HCT116 (cell line): ENCODE data around the gene RBM26. TPM values are rescaled to one million over a fixed set of nuclear protein-coding genes. Genes with fewer than 3 reads are reported as not detected.

Source experiments
- ATAC-seq: fragments of 200-7000 bp; cut with Tn5 transposase; 2 replicates; pipeline ENCODE4 v1.9.1; 2020; ENCODE audit warnings: mild to moderate bottlenecking, moderate library complexity
- BruUV-seq: library from RNA; stranded (reverse); fragments of 400-500 nt; replicated peaks from 2 replicates; lab custom pipeline; 2021; lab: Mats Ljungman, UMichigan
- CTCF ChIA-PET: fragments of 300-600 bp; sonication (Branson Sonifier 250); formaldehyde crosslinking; loops from one replicate; lab custom pipeline; 2021; ENCODE audit warnings: antibody characterized with exemption; lab: Charles Lee
- POLR2A ChIA-PET: fragments of 300-600, 350-600 bp; sonication (Branson Sonifier 250); formaldehyde crosslinking; loops from one replicate; lab custom pipeline; 2021; ENCODE audit warnings: antibody characterized with exemption; lab: Charles Lee
- RAD21 ChIA-PET, 2 experiments: fragments of 300-600 bp; sonication (Branson Sonifier 250); formaldehyde crosslinking; loops; one replicate each; lab custom pipeline; 2023; ENCODE audit warnings: low total read pairs in 2 of 2; ENCODE audit not compliant: uncharacterized antibody in 2 of 2, unreplicated experiment in 2 of 2, low non-redundant PET in 1 of 2; lab: Charles Lee
- DNase-seq: peaks from one replicate; pipeline ENCODE4 v3.0.0-alpha.2; 2010; ENCODE audit warnings: low read depth, low spot score
- H2AFZ ChIP-seq: fragments of 200-600 bp; shearing (Covaris generic), sonication (generic); 2 replicates; pipeline ENCODE4 v1.6.1; 2017; ENCODE audit warnings: low read depth, mixed run types, mixed read lengths, antibody characterized with exemption, low read length; ENCODE audit not compliant: poor library complexity, severe bottlenecking
- H3K27ac ChIP-seq: 2 replicates; pipeline ENCODE4 v1.5.1; 2012; ENCODE audit warnings: low read depth, low read length
- H3K27me3 ChIP-seq: fragments of 200-600 bp; sonication (generic); 2 replicates; pipeline ENCODE4 v1.6.1; 2016; ENCODE audit warnings: mixed run types, low read length, mixed read lengths; ENCODE audit not compliant: insufficient read depth
- H3K36me3 ChIP-seq, 2 experiments: fragments of 200-500 bp in 1 of 2; fragments of 200-600 bp in 1 of 2; sonication (Bioruptor generic) in 1 of 2; sonication (generic) in 1 of 2; 2 replicates each; pipeline versions ENCODE4 v1.5.1 to v1.6.1; 2014 to 2016; ENCODE audit warnings: low read length in 2 of 2, inconsistent platforms in 1 of 2, mixed read lengths in 1 of 2, mixed run types in 1 of 2; ENCODE audit not compliant: insufficient read depth in 2 of 2, control insufficient read depth in 1 of 2
- H3K4me1 ChIP-seq, 2 experiments: fragments of 200-600 bp in 1 of 2; sonication (generic) in 1 of 2; 2 replicates each; pipeline versions ENCODE4 v1.5.1 to v1.6.1; 2012 to 2017; ENCODE audit warnings: low read length in 2 of 2, inconsistent platforms in 1 of 2, mild to moderate bottlenecking in 1 of 2, mixed read lengths in 1 of 2, mixed run types in 1 of 2, moderate library complexity in 1 of 2; ENCODE audit not compliant: insufficient read depth in 2 of 2, control insufficient read depth in 1 of 2
- H3K4me2 ChIP-seq: fragments of 200-600 bp; sonication (generic); 2 replicates; pipeline ENCODE4 v1.6.1; 2017; ENCODE audit warnings: mixed run types, low read length, mixed read lengths
- H3K4me3 ChIP-seq, 2 experiments: fragments of 200-600 bp in 1 of 2; sonication (generic) in 1 of 2; replicated peaks in 1 of 2; 2 replicates each; pipeline ENCODE4 v1.5.1; 2011 to 2016; ENCODE audit warnings: low read length in 2 of 2, control low read depth in 1 of 2, low read depth in 1 of 2, mild to moderate bottlenecking in 1 of 2, mixed read lengths in 1 of 2, mixed run types in 1 of 2
- H3K79me2 ChIP-seq: fragments of 200-600 bp; sonication (generic); 2 replicates; pipeline ENCODE4 v1.6.1; 2017; ENCODE audit warnings: mild to moderate bottlenecking, mixed run types, low read length, moderate library complexity, mixed read lengths; ENCODE audit not compliant: insufficient read depth
- H3K9ac ChIP-seq: fragments of 200-600 bp; sonication (generic); 2 replicates; pipeline ENCODE4 v1.6.1; 2016; ENCODE audit warnings: low read length, mixed read lengths
- H3K9me2 ChIP-seq: fragments of 200-600 bp; sonication (generic), shearing (Covaris generic); 2 replicates; pipeline ENCODE4 v1.6.1; 2017; ENCODE audit warnings: mixed run types, mild to moderate bottlenecking, moderate library complexity; ENCODE audit not compliant: insufficient read depth
- H3K9me3 ChIP-seq, 2 experiments: fragments of 200-500 bp in 1 of 2; fragments of 200-600 bp in 1 of 2; sonication (Bioruptor generic) in 1 of 2; sonication (generic) in 1 of 2; 2 replicates each; pipeline ENCODE4 v1.6.1; 2014 to 2017; ENCODE audit warnings: low read length in 2 of 2, mixed read lengths in 2 of 2, inconsistent platforms in 1 of 2, low read depth in 1 of 2, mild to moderate bottlenecking in 1 of 2, mixed run types in 1 of 2, moderate library complexity in 1 of 2; ENCODE audit not compliant: control insufficient read depth in 1 of 2, insufficient read depth in 1 of 2
- H4K20me1 ChIP-seq: fragments of 200-600 bp; sonication (generic), shearing (Covaris generic); 2 replicates; pipeline ENCODE4 v1.6.1; 2017; ENCODE audit warnings: mixed run types, mild to moderate bottlenecking, moderate library complexity; ENCODE audit not compliant: insufficient read depth
- CEBPB ChIP-seq: IDR thresholded peaks from 2 replicates; pipeline ENCODE4 v1.6.1; 2012; ENCODE audit warnings: low read depth
- ELF1 ChIP-seq: IDR thresholded peaks from 2 replicates; pipeline ENCODE4 v1.6.1; 2012; ENCODE audit warnings: low read depth, borderline replicate concordance
- EZH2 ChIP-seq: fragments of 200-600 bp; sonication (generic); IDR thresholded peaks from 2 replicates; pipeline ENCODE4 v1.6.1; 2017; ENCODE audit warnings: antibody characterized with exemption, mixed run types
- EZH2phosphoT487 ChIP-seq: fragments of 200-600 bp; IDR thresholded peaks from 2 replicates; pipeline ENCODE4 v1.6.1; 2018; ENCODE audit warnings: antibody characterized with exemption, borderline replicate concordance
- RAD21 ChIP-seq: IDR thresholded peaks from 2 replicates; pipeline ENCODE4 v1.6.1; 2012; ENCODE audit warnings: low read depth, mild to moderate bottlenecking
- SP1 ChIP-seq: IDR thresholded peaks from 2 replicates; pipeline ENCODE4 v1.6.1; 2012; ENCODE audit warnings: low read depth
- SRF ChIP-seq: IDR thresholded peaks from 2 replicates; pipeline ENCODE4 v1.6.1; 2012; ENCODE audit warnings: low read depth
- ZFX ChIP-seq: fragments of 450-650 bp; IDR thresholded peaks from 2 replicates; pipeline ENCODE4 v1.6.1; 2017
- intact Hi-C: fragments of 100-400 bp; cut with micrococcal nuclease; formaldehyde crosslinking; loops from 2 replicates; pipeline ENCODE4 v1.10.0; 2022
- total RNA-seq: library from RNA; stranded (reverse); gene quantifications from one replicate; pipeline ENCODE4 v1.2.1, GENCODE V29; 2021; ENCODE audit not compliant: unreplicated experiment
- TF ChIP-seq, protein P1 (sequence below), 3 experiments: fragments of 200-600 bp in 1 of 3; sonication (generic) in 1 of 3; IDR thresholded peaks in 2 of 3; conservative IDR thresholded peaks in 1 of 3; 2 replicates each; pipeline ENCODE4 v1.5.1; 2012 to 2017; ENCODE audit warnings: low read depth in 2 of 3, low read length in 2 of 3, antibody characterized with exemption in 1 of 3, borderline replicate concordance in 1 of 3, control low read depth in 1 of 3, mild to moderate bottlenecking in 1 of 3, mixed read lengths in 1 of 3, mixed run types in 1 of 3, moderate library complexity in 1 of 3; ENCODE audit not compliant: insufficient read depth in 1 of 3
- TF ChIP-seq, protein P2 (sequence below): IDR thresholded peaks from 2 replicates; pipeline ENCODE4 v1.6.1; 2012

RBM26 gene
- total RNA-seq, 1 experiment from 2014 or later, result 52.5 TPM

DNA sequence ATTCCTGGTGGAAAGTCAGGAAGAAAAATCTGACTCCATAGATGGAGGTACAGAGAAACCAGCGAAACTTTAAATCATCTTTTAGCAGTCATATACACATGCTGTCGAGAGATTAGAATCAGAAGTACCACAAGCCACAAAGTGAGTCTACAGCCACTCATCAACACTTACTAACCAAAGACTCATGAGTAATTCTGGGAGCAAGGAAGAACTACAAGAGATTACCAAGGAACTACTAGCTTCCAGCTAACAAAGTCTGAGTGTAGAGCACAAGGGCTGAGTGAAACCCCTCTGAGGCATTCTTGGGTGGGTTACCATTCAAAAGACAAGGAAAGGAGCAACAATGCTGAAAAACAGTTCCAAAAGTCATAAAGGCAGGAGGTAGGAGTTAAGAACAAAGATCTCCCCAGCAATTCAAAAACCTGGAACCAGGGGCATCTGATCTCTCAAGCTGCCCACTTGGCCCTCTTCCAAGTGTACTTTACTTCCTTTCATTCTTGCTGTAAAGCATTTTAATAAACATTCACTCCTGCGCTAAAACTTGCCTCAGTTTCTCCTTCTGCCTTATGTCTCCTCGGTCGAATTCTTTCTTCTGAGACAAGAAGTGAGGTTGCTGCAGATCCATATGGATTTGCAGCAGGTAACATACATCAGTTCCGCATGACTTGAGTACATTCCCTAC, 13.0 kb downstream of the RBM26 start:
- no peak overlapping the region for H3K4me2 ChIP-seq
- no TSS peak for BruUV-seq
- peaks cover 42% of the 10 kb centered on the region; the same call in 1 of the 2 replicates for H4K20me1 ChIP-seq
- ChIA-PET POLR2A (no interaction called here), CTCF (interaction anchor here (1.5 to 2.3 kb wide), 2 partner anchors 31 to 148 kb away, joined by 3 to 13 read pairs; no protein-coding TSS in a partner anchor), RAD21 (no interaction called here)
- H3K36me3 ChIP-seq, result peaks cover 0 to 13% of the 10 kb centered on the region in 2 experiments; a peak in 2 of 4 replicates
- DNase-seq, result no peak
- intact Hi-C loops, result no loop called here
- TF ChIP-seq ZFX, result no peak
- TF ChIP-seq, protein P1, sequence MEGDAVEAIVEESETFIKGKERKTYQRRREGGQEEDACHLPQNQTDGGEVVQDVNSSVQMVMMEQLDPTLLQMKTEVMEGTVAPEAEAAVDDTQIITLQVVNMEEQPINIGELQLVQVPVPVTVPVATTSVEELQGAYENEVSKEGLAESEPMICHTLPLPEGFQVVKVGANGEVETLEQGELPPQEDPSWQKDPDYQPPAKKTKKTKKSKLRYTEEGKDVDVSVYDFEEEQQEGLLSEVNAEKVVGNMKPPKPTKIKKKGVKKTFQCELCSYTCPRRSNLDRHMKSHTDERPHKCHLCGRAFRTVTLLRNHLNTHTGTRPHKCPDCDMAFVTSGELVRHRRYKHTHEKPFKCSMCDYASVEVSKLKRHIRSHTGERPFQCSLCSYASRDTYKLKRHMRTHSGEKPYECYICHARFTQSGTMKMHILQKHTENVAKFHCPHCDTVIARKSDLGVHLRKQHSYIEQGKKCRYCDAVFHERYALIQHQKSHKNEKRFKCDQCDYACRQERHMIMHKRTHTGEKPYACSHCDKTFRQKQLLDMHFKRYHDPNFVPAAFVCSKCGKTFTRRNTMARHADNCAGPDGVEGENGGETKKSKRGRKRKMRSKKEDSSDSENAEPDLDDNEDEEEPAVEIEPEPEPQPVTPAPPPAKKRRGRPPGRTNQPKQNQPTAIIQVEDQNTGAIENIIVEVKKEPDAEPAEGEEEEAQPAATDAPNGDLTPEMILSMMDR (IDR thresholded peaks at IDR 0.05 in 2 of 3, conservative IDR thresholded peaks at IDR 0.05 in 1 of 3; ENCODE audit: borderline replicate concordance in 1 of 3, insufficient read depth in 1 of 3, low read depth in 2 of 3, low read length in 2 of 3), result no peak
- TF ChIP-seq SRF, result no peak
- TF ChIP-seq CEBPB, result no peak
- no peak for TF ChIP-seq SP1
- no peak for TF ChIP-seq EZH2phosphoT487
- TF ChIP-seq ELF1, result no peak
- no peak for TF ChIP-seq RAD21
- TF ChIP-seq, protein P2, sequence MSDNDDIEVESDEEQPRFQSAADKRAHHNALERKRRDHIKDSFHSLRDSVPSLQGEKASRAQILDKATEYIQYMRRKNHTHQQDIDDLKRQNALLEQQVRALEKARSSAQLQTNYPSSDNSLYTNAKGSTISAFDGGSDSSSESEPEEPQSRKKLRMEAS, result no peak
- no peak for TF ChIP-seq EZH2
- ATAC-seq, result no peak
- H3K27ac ChIP-seq, result no peak overlapping the region
- no peak overlapping the region for H3K9ac ChIP-seq
- H3K9me2 ChIP-seq, result no peaks in the 10 kb centered on the region
- peaks cover 96% of the 10 kb centered on the region for H3K79me2 ChIP-seq
- H3K9me3 ChIP-seq, result peaks cover 7 to 11% of the 10 kb centered on the region in 2 experiments; a peak in 2 of 4 replicates
- H2AFZ ChIP-seq, result no peak overlapping the region
- H3K4me3 ChIP-seq, result no peak overlapping the region
- H3K27me3 ChIP-seq, result no peaks in the 10 kb centered on the region
- no peaks in the 10 kb centered on the region for H3K4me1 ChIP-seq
